IMR-90 (cell line): Measurements from ENCODE around the gene ACVRL1. TPM values are rescaled to one million over a fixed set of nuclear protein-coding genes. Genes with fewer than 3 reads are reported as not detected.

Experiments used
- ATAC-seq: fragments of 200-7000 bp; cut with Tn5 transposase; 2 replicates; pipeline ENCODE4 v1.9.1; 2020; ENCODE audit warnings: low read depth, mild to moderate bottlenecking, moderate library complexity
- BruUV-seq: library from RNA; stranded (reverse); fragments of 400-500 nt; replicated peaks from 2 replicates; lab custom pipeline; 2021; lab: Mats Ljungman, UMichigan
- CTCF ChIA-PET: fragments of 300-600 bp; formaldehyde crosslinking; extraction: SDS; loops from one replicate; lab custom pipeline; 2021; ENCODE audit warnings: antibody characterized with exemption; lab: Yijun Ruan, JAX
- POLR2A ChIA-PET: fragments of 300-600 bp; sonication (Branson Sonifier 250); formaldehyde crosslinking; loops from one replicate; lab custom pipeline; 2022; ENCODE audit warnings: antibody characterized with exemption; ENCODE audit not compliant: unreplicated experiment; lab: Charles Lee
- DNase-seq: peaks from one replicate; pipeline ENCODE4 v3.0.0; 2013
- H2AFZ ChIP-seq: replicated peaks from 2 replicates; pipeline ENCODE3; 2013; ENCODE audit warnings: low read length, mild to moderate bottlenecking; ENCODE audit not compliant: poor library complexity
- H2AK5ac ChIP-seq: 2 replicates; pipeline ENCODE4 v1.6.1; 2013; ENCODE audit warnings: low read depth, low read length, inconsistent platforms
- H2AK9ac ChIP-seq: replicated peaks from 2 replicates; pipeline ENCODE3; 2013; ENCODE audit warnings: mild to moderate bottlenecking, low read depth, low read length, moderate library complexity; ENCODE audit not compliant: poor library complexity
- H2BK120ac ChIP-seq: 2 replicates; pipeline ENCODE4 v1.6.1; 2013; ENCODE audit warnings: low read depth, low read length, inconsistent platforms
- H2BK15ac ChIP-seq: 3 replicates; pipeline ENCODE4 v1.6.1; 2013; ENCODE audit warnings: low read depth, low read length, inconsistent platforms
- H2BK20ac ChIP-seq: 2 replicates; pipeline ENCODE4 v1.6.1; 2013; ENCODE audit warnings: low read depth, mild to moderate bottlenecking, inconsistent platforms, low read length, moderate library complexity
- H2BK5ac ChIP-seq: 2 replicates; pipeline ENCODE4 v1.6.1; 2013; ENCODE audit warnings: mild to moderate bottlenecking, low read depth, low read length, inconsistent platforms; ENCODE audit not compliant: poor library complexity, severe bottlenecking
- H3K14ac ChIP-seq: replicated peaks from 2 replicates; pipeline ENCODE4 v1.6.1; 2013; ENCODE audit warnings: low read depth, low read length, inconsistent platforms
- H3K18ac ChIP-seq: 2 replicates; pipeline ENCODE4 v1.6.1; 2013; ENCODE audit warnings: low read depth, low read length, control low read depth
- H3K23ac ChIP-seq: 2 replicates; pipeline ENCODE4 v1.6.1; 2013; ENCODE audit warnings: low read depth, low read length, inconsistent platforms
- H3K27ac ChIP-seq: 2 replicates; pipeline ENCODE4 v1.5.1; 2013; ENCODE audit warnings: mild to moderate bottlenecking, control low read depth, low read length; ENCODE audit not compliant: insufficient read depth
- H3K27me3 ChIP-seq: 2 replicates; pipeline ENCODE4 v1.6.1; 2013; ENCODE audit warnings: low read length; ENCODE audit not compliant: control insufficient read depth, insufficient read depth
- H3K36me3 ChIP-seq: 2 replicates; pipeline ENCODE4 v1.6.1; 2013; ENCODE audit warnings: low read length, mixed read lengths; ENCODE audit not compliant: control insufficient read depth, insufficient read depth
- H3K4ac ChIP-seq: 2 replicates; pipeline ENCODE4 v1.6.1; 2013; ENCODE audit warnings: low read depth, low read length, inconsistent platforms
- H3K4me1 ChIP-seq: 2 replicates; pipeline ENCODE4 v1.6.1; 2013; ENCODE audit warnings: low read length, mixed read lengths; ENCODE audit not compliant: control insufficient read depth, insufficient read depth
- H3K4me2 ChIP-seq: 2 replicates; pipeline ENCODE4 v1.6.1; 2013; ENCODE audit warnings: low read depth, mild to moderate bottlenecking, control low read depth, low read length, moderate library complexity
- H3K4me3 ChIP-seq: 2 replicates; pipeline ENCODE4 v1.5.1; 2013; ENCODE audit warnings: low read depth, mild to moderate bottlenecking, control low read depth, low read length, moderate library complexity; ENCODE audit not compliant: insufficient read depth
- H3K56ac ChIP-seq: 2 replicates; pipeline ENCODE4 v1.6.1; 2013; ENCODE audit warnings: low read length, inconsistent platforms; ENCODE audit not compliant: insufficient read depth; ENCODE audit errors: extremely low read depth
- H3K79me1 ChIP-seq, 2 experiments: 2 replicates each; pipeline ENCODE4 v1.6.1; 2013; ENCODE audit warnings: low read length in 2 of 2, inconsistent platforms in 1 of 2, low read depth in 1 of 2
- H3K9ac ChIP-seq: 2 replicates; pipeline ENCODE4 v1.6.1; 2013; ENCODE audit warnings: low read depth, low read length, control low read depth
- H3K9me1 ChIP-seq: 2 replicates; pipeline ENCODE4 v1.6.1; 2013; ENCODE audit warnings: low read length, inconsistent platforms; ENCODE audit not compliant: insufficient read depth
- H3K9me3 ChIP-seq: 2 replicates; pipeline ENCODE4 v1.6.1; 2013; ENCODE audit warnings: low read length; ENCODE audit not compliant: control insufficient read depth, insufficient read depth
- H4K20me1 ChIP-seq: 2 replicates; pipeline ENCODE4 v1.6.1; 2013; ENCODE audit warnings: low read length, inconsistent platforms; ENCODE audit not compliant: insufficient read depth
- H4K5ac ChIP-seq: 2 replicates; pipeline ENCODE4 v1.6.1; 2013; ENCODE audit warnings: mild to moderate bottlenecking, low read depth, low read length, control low read depth
- H4K8ac ChIP-seq, 2 experiments: 2 replicates each; pipeline ENCODE4 v1.6.1; 2013; ENCODE audit warnings: low read depth in 2 of 2, low read length in 2 of 2, control low read depth in 1 of 2, inconsistent platforms in 1 of 2
- H4K91ac ChIP-seq: 2 replicates; pipeline ENCODE4 v1.6.1; 2013; ENCODE audit warnings: low read depth, low read length, inconsistent platforms; ENCODE audit not compliant: insufficient read depth
- BHLHE40 ChIP-seq: fragments of 150-350 bp; IDR thresholded peaks from 2 replicates; pipeline ENCODE4 v1.6.1; 2016; ENCODE audit warnings: mild to moderate bottlenecking, low read depth, low read length
- CEBPB ChIP-seq: IDR thresholded peaks from 2 replicates; pipeline ENCODE4 v1.6.1; 2012; ENCODE audit warnings: low read depth, low read length, improper control_type of control experiment
- CHD1 ChIP-seq: IDR thresholded peaks from 2 replicates; pipeline ENCODE4 v1.6.1; 2012; ENCODE audit warnings: low read depth, low read length, improper control_type of control experiment
- FOS ChIP-seq: fragments of 150-350 bp; IDR thresholded peaks from 2 replicates; pipeline ENCODE4 v1.6.1; 2016; ENCODE audit warnings: low read depth, low read length
- MAFK ChIP-seq: IDR thresholded peaks from 2 replicates; pipeline ENCODE4 v1.6.1; 2012; ENCODE audit warnings: low read depth, low read length, improper control_type of control experiment
- MAZ ChIP-seq: IDR thresholded peaks from 2 replicates; pipeline ENCODE4 v1.6.1; 2012; ENCODE audit warnings: low read depth, mild to moderate bottlenecking, low read length, improper control_type of control experiment, moderate library complexity, borderline replicate concordance
- MXI1 ChIP-seq: IDR thresholded peaks from 2 replicates; pipeline ENCODE4 v1.6.1; 2012; ENCODE audit warnings: low read depth, mild to moderate bottlenecking, low read length, moderate library complexity, borderline replicate concordance
- NFE2L2 ChIP-seq: fragments of 150-350 bp; IDR thresholded peaks from 2 replicates; pipeline ENCODE4 v1.6.1; 2016; ENCODE audit warnings: low read depth, mild to moderate bottlenecking, low read length
- POLR2A ChIP-seq: IDR thresholded peaks from 2 replicates; pipeline ENCODE4 v1.6.1; 2012; ENCODE audit warnings: mild to moderate bottlenecking, low read depth, low read length
- RAD21 ChIP-seq: IDR thresholded peaks from 2 replicates; pipeline ENCODE4 v1.6.1; 2012; ENCODE audit warnings: low read length, improper control_type of control experiment
- RCOR1 ChIP-seq: IDR thresholded peaks from 2 replicates; pipeline ENCODE4 v1.6.1; 2012; ENCODE audit warnings: mild to moderate bottlenecking, low read length, improper control_type of control experiment; ENCODE audit not compliant: insufficient replicate concordance
- RFX5 ChIP-seq: IDR thresholded peaks from 2 replicates; pipeline ENCODE4 v1.8.0; 2012; ENCODE audit warnings: low read depth, mild to moderate bottlenecking, low read length, moderate library complexity
- SMC3 ChIP-seq: fragments of 150-350 bp; IDR thresholded peaks from 2 replicates; pipeline ENCODE4 v1.6.1; 2016; ENCODE audit warnings: low read depth, mild to moderate bottlenecking, antibody characterized with exemption, low read length, moderate library complexity
- WGBS, 2 experiments: methylation state at CpG; one replicate each; pipeline versions ENCODE4 v1.1.5 to v1.1.7; 2013; ENCODE audit warnings: missing lambda C conversion rate in 2 of 2; ENCODE audit not compliant: insufficient read length in 1 of 2; ENCODE audit errors: extremely low coverage in 2 of 2; 5-methylcytosine and 5-hydroxymethylcytosine counted together
- dilution Hi-C: fragments of 300-500 bp; cut with HindIII; formaldehyde crosslinking; loops from one replicate; pipeline ENCODE4 v1.14.3; 2018; ENCODE audit warnings: low sequenced_read_pairs; ENCODE audit not compliant: unreplicated experiment
- in situ Hi-C: fragments of 300-500 bp; cut with MboI; formaldehyde crosslinking; loops from 3 replicates; pipeline ENCODE4 v1.14.3; 2019; ENCODE audit warnings: low sequenced_read_pairs, inconsistent platforms, mixed read lengths
- intact Hi-C: fragments of 100-400 bp; cut with micrococcal nuclease; formaldehyde crosslinking; loops from 2 replicates; pipeline ENCODE4 v1.10.0; 2022
- polyA plus RNA-seq, 3 experiments: library from polyadenylated mRNA; depleted of rRNA; stranded (reverse); fragments of >200 nt; gene quantifications; 2 replicates each; pipeline ENCODE4 v1.2.3, GENCODE V29; 2012; ENCODE audit warnings: low replicate concordance in 1 of 3
- total RNA-seq: library from RNA; depleted of rRNA; stranded (reverse); fragments of >200 nt; gene quantifications from 2 replicates; pipeline ENCODE4 v1.2.3, GENCODE V29; 2012
- TF ChIP-seq, protein P1 (sequence below): fragments of 150-350 bp; IDR thresholded peaks from 2 replicates; pipeline ENCODE4 v1.6.1; 2017; ENCODE audit warnings: mild to moderate bottlenecking, antibody characterized with exemption, low read length, low read depth
- TF ChIP-seq, protein P2 (sequence below): conservative IDR thresholded peaks from 2 replicates; pipeline ENCODE4 v1.5.1; 2012; ENCODE audit warnings: mild to moderate bottlenecking, low read depth, low read length, improper control_type of control experiment
- TF ChIP-seq, protein P3 (sequence below): fragments of 150-350 bp; IDR thresholded peaks from 2 replicates; pipeline ENCODE4 v1.6.1; 2016; ENCODE audit warnings: low read depth, mild to moderate bottlenecking, low read length, moderate library complexity, borderline replicate concordance

The ACVRL1 gene
- total and polyA plus RNA-seq, 2 of the 4 experiments (the other 2 are of a cell fraction) = 6.4 to 7.5 TPM

DNA sequence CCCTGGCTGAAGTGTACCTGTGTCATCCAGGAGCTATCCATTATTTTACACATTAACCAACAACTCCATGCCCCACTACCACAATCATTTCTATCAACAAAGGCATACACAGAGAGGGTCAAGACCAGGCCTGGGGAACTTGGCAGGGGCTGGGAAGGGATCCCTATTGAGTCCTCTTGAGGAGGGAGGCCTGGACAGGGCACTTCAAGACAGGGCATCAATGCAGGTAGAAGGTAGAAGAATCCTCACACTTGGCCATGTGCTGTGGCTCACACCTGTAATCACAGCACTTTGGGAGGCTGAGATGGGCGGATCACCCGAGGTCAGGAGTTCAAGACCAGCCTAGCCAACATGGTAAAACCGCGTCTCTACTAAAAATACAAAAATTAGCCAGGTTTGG is 32.8 kb upstream of the ACVRL1 start:
- Histone ChIP-seq H3K27me3 (peaks cover 24% of the 10 kb centered on the region), H4K20me1 (no peaks in the 10 kb centered on the region), H2AFZ (no peak overlapping the region), H2AK9ac (no peak overlapping the region), H3K9me1 (no peaks in the 10 kb centered on the region), H4K8ac (no peak overlapping the region), H3K23ac (no peak overlapping the region), H3K14ac (no peak overlapping the region), H2BK20ac (no peak overlapping the region), H3K56ac (no peak overlapping the region), H3K27ac (no peak overlapping the region), H2AK5ac (no peak overlapping the region), H3K9ac (no peak overlapping the region), H3K4me1 (no peaks in the 10 kb centered on the region), H2BK5ac (no peak overlapping the region), H3K4me3 (no peak overlapping the region), H3K36me3 (no peaks in the 10 kb centered on the region), H3K4me2 (no peak overlapping the region), H2BK15ac (no peak overlapping the region), H3K18ac (no peak overlapping the region), H2BK120ac (no peak overlapping the region), H3K79me1 (no peaks in the 10 kb centered on the region), H4K91ac (no peak overlapping the region), H3K4ac (no peak overlapping the region), H3K9me3 (no peaks in the 10 kb centered on the region), H4K5ac (no peak overlapping the region)
- no peak for DNase-seq
- in situ Hi-C loops (loop anchor here (5.0 kb wide), 1 partner anchor 452 kb away; the partner anchor contains the start of gene SLC4A8), intact Hi-C loops (no loop called here), dilution Hi-C loops (loop anchor here (25.0 kb wide), 1 partner anchor 88 kb away; the partner anchor contains the start of gene ACVR1B)
- WGBS, 2 experiments = 86% methylated on average over 4 of the region's 4 CpGs; no CpG with 5 or more reads in 1 of the 2 experiments
- BruUV-seq = no TSS peak
- no peak for ATAC-seq
- CTCF ChIA-PET = interaction anchor here (0.6 to 2.6 kb wide), 8 partner anchors 10 to 455 kb away, joined by 3 to 12 read pairs (median 6); no protein-coding TSS in a partner anchor
- POLR2A ChIA-PET = interaction anchor here (0.5 kb wide), 1 partner anchor 213 kb away, joined by 3 read pairs; no protein-coding TSS in a partner anchor
- no peak for TF ChIP-seq POLR2A
- no peak for TF ChIP-seq BHLHE40
- TF ChIP-seq, protein P1, sequence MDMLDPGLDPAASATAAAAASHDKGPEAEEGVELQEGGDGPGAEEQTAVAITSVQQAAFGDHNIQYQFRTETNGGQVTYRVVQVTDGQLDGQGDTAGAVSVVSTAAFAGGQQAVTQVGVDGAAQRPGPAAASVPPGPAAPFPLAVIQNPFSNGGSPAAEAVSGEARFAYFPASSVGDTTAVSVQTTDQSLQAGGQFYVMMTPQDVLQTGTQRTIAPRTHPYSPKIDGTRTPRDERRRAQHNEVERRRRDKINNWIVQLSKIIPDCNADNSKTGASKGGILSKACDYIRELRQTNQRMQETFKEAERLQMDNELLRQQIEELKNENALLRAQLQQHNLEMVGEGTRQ = no peak
- no peak for TF ChIP-seq CEBPB
- no peak for TF ChIP-seq SMC3
- no peak for TF ChIP-seq FOS
- TF ChIP-seq RCOR1 = no peak
- TF ChIP-seq, protein P2, sequence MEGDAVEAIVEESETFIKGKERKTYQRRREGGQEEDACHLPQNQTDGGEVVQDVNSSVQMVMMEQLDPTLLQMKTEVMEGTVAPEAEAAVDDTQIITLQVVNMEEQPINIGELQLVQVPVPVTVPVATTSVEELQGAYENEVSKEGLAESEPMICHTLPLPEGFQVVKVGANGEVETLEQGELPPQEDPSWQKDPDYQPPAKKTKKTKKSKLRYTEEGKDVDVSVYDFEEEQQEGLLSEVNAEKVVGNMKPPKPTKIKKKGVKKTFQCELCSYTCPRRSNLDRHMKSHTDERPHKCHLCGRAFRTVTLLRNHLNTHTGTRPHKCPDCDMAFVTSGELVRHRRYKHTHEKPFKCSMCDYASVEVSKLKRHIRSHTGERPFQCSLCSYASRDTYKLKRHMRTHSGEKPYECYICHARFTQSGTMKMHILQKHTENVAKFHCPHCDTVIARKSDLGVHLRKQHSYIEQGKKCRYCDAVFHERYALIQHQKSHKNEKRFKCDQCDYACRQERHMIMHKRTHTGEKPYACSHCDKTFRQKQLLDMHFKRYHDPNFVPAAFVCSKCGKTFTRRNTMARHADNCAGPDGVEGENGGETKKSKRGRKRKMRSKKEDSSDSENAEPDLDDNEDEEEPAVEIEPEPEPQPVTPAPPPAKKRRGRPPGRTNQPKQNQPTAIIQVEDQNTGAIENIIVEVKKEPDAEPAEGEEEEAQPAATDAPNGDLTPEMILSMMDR = no peak
- no peak for TF ChIP-seq MAFK
- TF ChIP-seq CHD1 = no peak
- no peak for TF ChIP-seq MXI1
- no peak for TF ChIP-seq RFX5
- TF ChIP-seq, protein P3, sequence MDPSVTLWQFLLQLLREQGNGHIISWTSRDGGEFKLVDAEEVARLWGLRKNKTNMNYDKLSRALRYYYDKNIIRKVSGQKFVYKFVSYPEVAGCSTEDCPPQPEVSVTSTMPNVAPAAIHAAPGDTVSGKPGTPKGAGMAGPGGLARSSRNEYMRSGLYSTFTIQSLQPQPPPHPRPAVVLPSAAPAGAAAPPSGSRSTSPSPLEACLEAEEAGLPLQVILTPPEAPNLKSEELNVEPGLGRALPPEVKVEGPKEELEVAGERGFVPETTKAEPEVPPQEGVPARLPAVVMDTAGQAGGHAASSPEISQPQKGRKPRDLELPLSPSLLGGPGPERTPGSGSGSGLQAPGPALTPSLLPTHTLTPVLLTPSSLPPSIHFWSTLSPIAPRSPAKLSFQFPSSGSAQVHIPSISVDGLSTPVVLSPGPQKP = no peak
- no peak for TF ChIP-seq MAZ
- TF ChIP-seq NFE2L2 = no peak
- TF ChIP-seq RAD21 = no peak
